ENCODE measurements around the gene PID1. TPM values are rescaled to one million over a fixed set of nuclear protein-coding genes. Genes with fewer than 3 reads are reported as not detected.

The PID1 gene
- total RNA-seq, 2 experiments from 2014 or later: not detected

GRCh38 chr2:229044581-229044980 is 226.5 kb downstream of the PID1 start:
- POLR2A ChIA-PET: no interaction called here
- CTCF ChIA-PET: no interaction called here

GRCh38 chr2:229043681-229044080 is 227.4 kb downstream of the PID1 start:
- ChIA-PET POLR2A (no interaction called here), CTCF (no interaction called here)

GRCh38 chr2:229042349-229042748 is 228.7 kb downstream of the PID1 start:
- ChIA-PET POLR2A (no interaction called here), CTCF (no interaction called here)

GRCh38 chr2:229041691-229042090 is 229.4 kb downstream of the PID1 start:
- POLR2A ChIA-PET: no interaction called here
- CTCF ChIA-PET: no interaction called here

GRCh38 chr2:229037621-229038020 is 233.5 kb downstream of the PID1 start:
- ChIA-PET CTCF (no interaction called here), POLR2A (no interaction called here)

GRCh38 chr2:229033816-229034215 is 237.3 kb downstream of the PID1 start:
- ChIA-PET CTCF (no interaction called here), POLR2A (no interaction called here)

- CTCF ChIA-PET: no interaction called here
- POLR2A ChIA-PET: no interaction called here
Observed at GRCh38 chr2:229032608-229033234, 238.4 kb downstream of the PID1 start.

- ChIA-PET CTCF (no interaction called here), POLR2A (no interaction called here)
Observed at GRCh38 chr2:229027353-229028105, 243.6 kb downstream of the PID1 start.

- ChIA-PET CTCF (no interaction called here), POLR2A (no interaction called here)
Observed at GRCh38 chr2:229025653-229026052, 245.4 kb downstream of the PID1 start.

- CTCF ChIA-PET: no interaction called here
- POLR2A ChIA-PET: no interaction called here
Observed at GRCh38 chr2:229022652-229023051, 248.4 kb downstream of the PID1 start.

- ChIA-PET CTCF (no interaction called here), POLR2A (no interaction called here)
Observed at GRCh38 chr2:229022071-229022470, 249.0 kb downstream of the PID1 start.

- ChIA-PET CTCF (no interaction called here), POLR2A (no interaction called here)
Observed at GRCh38 chr2:229009816-229010215, 261.3 kb downstream of the PID1 start.

GRCh38 chr2:229003256-229003655 is 267.8 kb downstream of the PID1 start:
- ChIA-PET POLR2A (no interaction called here), CTCF (no interaction called here)

GRCh38 chr2:229001196-229001595 is 269.9 kb downstream of the PID1 start:
- CTCF ChIA-PET: no interaction called here

GRCh38 chr2:228999326-228999725 is 271.8 kb downstream of the PID1 start:
- CTCF ChIA-PET: no interaction called here
- POLR2A ChIA-PET: no interaction called here

More at GRCh38 chr2:229001196-229001595, 269.9 kb downstream of the PID1 start:
- POLR2A ChIA-PET: no interaction called here

GRCh38 chr2:228988786-228989185 is 282.3 kb downstream of the PID1 start:
- ChIA-PET POLR2A (no interaction called here), CTCF (no interaction called here)

GRCh38 chr2:228987441-228988155 is 283.5 kb downstream of the PID1 start:
- ChIA-PET POLR2A (no interaction called here), CTCF (no interaction called here)

GRCh38 chr2:228986961-228987360 is 284.1 kb downstream of the PID1 start:
- ChIA-PET POLR2A (no interaction called here), CTCF (no interaction called here)

- ChIA-PET POLR2A (no interaction called here), CTCF (no interaction called here)
Observed at GRCh38 chr2:228983700-228984099, 287.4 kb downstream of the PID1 start.

GRCh38 chr2:228974169-228974568 is 296.9 kb downstream of the PID1 start:
- ChIA-PET CTCF (no interaction called here), POLR2A (no interaction called here)
